Naive thymus-derived CD4-positive, alpha-beta T cell (primary cell): ENCODE measurements around the gene ZNF618. TPM values are rescaled to one million over a fixed set of nuclear protein-coding genes. Genes with fewer than 3 reads are reported as not detected.

Experiments
- ATAC-seq: fragments of 150-1000 bp; cut with Tn5 transposase; 2 replicates; pipeline ENCODE4 v1.10.0; 2021; ENCODE audit warnings: mild to moderate bottlenecking, moderate library complexity
- CTCF ChIA-PET: fragments of 350-600 bp; sonication (Branson Sonifier 250); formaldehyde crosslinking; loops from one replicate; lab custom pipeline; 2021; ENCODE audit warnings: antibody characterized with exemption; lab: Charles Lee
- POLR2A ChIA-PET: fragments of 350-600 bp; sonication (Branson Sonifier 250); formaldehyde crosslinking; loops from one replicate; lab custom pipeline; 2021; ENCODE audit warnings: antibody characterized with exemption, inconsistent platforms; lab: Charles Lee
- DNase-seq, 9 donors: peaks; one replicate each; pipeline versions ENCODE4 v3.0.0 to v3.0.0-alpha.2; 2020 to 2022; ENCODE audit warnings: mixed read lengths in 1 of 9
- H3K27ac ChIP-seq: one replicate; pipeline ENCODE4 v1.7.0; 2013; ENCODE audit warnings: mild to moderate bottlenecking, low read depth, low read length, moderate library complexity
- H3K27me3 ChIP-seq, 2 donors: one replicate each; pipeline ENCODE4 v1.7.0; 2013; ENCODE audit warnings: low read length in 2 of 2, mild to moderate bottlenecking in 2 of 2, moderate library complexity in 2 of 2; ENCODE audit not compliant: control insufficient read depth in 2 of 2, insufficient read depth in 2 of 2
- H3K36me3 ChIP-seq, 3 experiments: 1 replicate in 2 of 3; 2 replicates in 1 of 3; pipeline ENCODE4 v1.7.0; 2013; ENCODE audit warnings: low read length in 3 of 3, mild to moderate bottlenecking in 3 of 3, moderate library complexity in 1 of 3; ENCODE audit not compliant: insufficient read depth in 3 of 3, control insufficient read depth in 2 of 3
- H3K4me1 ChIP-seq, 2 donors: one replicate each; pipeline ENCODE4 v1.7.0; 2013; ENCODE audit warnings: low read length in 2 of 2, mild to moderate bottlenecking in 2 of 2, moderate library complexity in 1 of 2; ENCODE audit not compliant: control insufficient read depth in 2 of 2, insufficient read depth in 2 of 2
- H3K4me3 ChIP-seq: 2 replicates; pipeline ENCODE4 v1.7.0; 2013; ENCODE audit warnings: mild to moderate bottlenecking, low read length
- H3K9me3 ChIP-seq, 3 experiments: 1 replicate in 2 of 3; 2 replicates in 1 of 3; pipeline ENCODE4 v1.7.0; 2013; ENCODE audit warnings: low read length in 3 of 3; ENCODE audit not compliant: control insufficient read depth in 2 of 3
- H3K27ac Mint-ChIP-seq, 9 donors: one replicate each; pipeline ENCODE4 v1.8.0; 2020 to 2022; ENCODE audit warnings: mixed read lengths in 9 of 9, mild to moderate bottlenecking in 8 of 9, moderate library complexity in 5 of 9, inconsistent platforms in 2 of 9
- H3K27me3 Mint-ChIP-seq, 5 donors: one replicate each; pipeline ENCODE4 v1.8.0; 2021 to 2022; ENCODE audit warnings: mixed read lengths in 5 of 5, mild to moderate bottlenecking in 1 of 5
- H3K36me3 Mint-ChIP-seq, 5 donors: one replicate each; pipeline ENCODE4 v1.8.0; 2020 to 2022; ENCODE audit warnings: mixed read lengths in 5 of 5, mild to moderate bottlenecking in 3 of 5, inconsistent platforms in 1 of 5
- H3K4me1 Mint-ChIP-seq, 7 donors: one replicate each; pipeline ENCODE4 v1.8.0; 2020 to 2022; ENCODE audit warnings: mixed read lengths in 7 of 7, mild to moderate bottlenecking in 3 of 7, inconsistent platforms in 1 of 7
- H3K4me3 Mint-ChIP-seq, 10 donors: one replicate each; pipeline ENCODE4 v1.8.0; 2020 to 2022; ENCODE audit warnings: mild to moderate bottlenecking in 10 of 10, mixed read lengths in 10 of 10, moderate library complexity in 6 of 10, inconsistent platforms in 2 of 10
- H3K9me3 Mint-ChIP-seq, 11 donors: one replicate each; pipeline ENCODE4 v1.8.0; 2020 to 2022; ENCODE audit warnings: mixed read lengths in 11 of 11, mild to moderate bottlenecking in 4 of 11, inconsistent platforms in 1 of 11, moderate library complexity in 1 of 11
- intact Hi-C, 2 donors: fragments of 100-400 bp; cut with micrococcal nuclease; formaldehyde crosslinking; loops; one replicate each; pipeline ENCODE4 v1.15.1; 2023
- polyA plus RNA-seq, 2 donors: library from polyadenylated mRNA; unstranded; fragments of 300-500 nt; fragmentation: Illumina TruSeq; gene quantifications; one replicate each; pipeline ENCODE4 v1.2.3, GENCODE V29; 2021
- total RNA-seq, 6 experiments: library from RNA in 5 of 6; stranded (reverse) in 5 of 6; gene quantifications; 1 replicate in 5 of 6; 2 replicates in 1 of 6; pipeline ENCODE4 v1.2.3 and lab custom pipeline; 2021 to 2026

The ZNF618 gene
- total and polyA plus RNA-seq, 7 experiments from 2014 or later, result 0.17 to 3.3 (median 1.1) TPM

GRCh38 chr9:114084282-114085073 lies 208.4 kb downstream of the ZNF618 start:
- H3K4me3 Mint-ChIP-seq, result no peak overlapping the region
- no peaks in the 10 kb centered on the region for H3K9me3 Mint-ChIP-seq
- POLR2A ChIA-PET, result no interaction called here
- H3K36me3 Mint-ChIP-seq, result no peaks in the 10 kb centered on the region
- CTCF ChIA-PET, result interaction anchor here (1.5 kb wide), 1 partner anchor 207 kb away, joined by 10 read pairs; no protein-coding TSS in a partner anchor
- H3K27me3 ChIP-seq, result no peaks in the 10 kb centered on the region
- no peak for DNase-seq
- intact Hi-C loops, result no loop called here
- H3K4me1 ChIP-seq, result no peaks in the 10 kb centered on the region
- ATAC-seq, result no peak
- H3K27me3 Mint-ChIP-seq, result peaks cover 0 to 4% (median 2%) of the 10 kb centered on the region in 5 donors
- H3K9me3 ChIP-seq, result no peaks in the 10 kb centered on the region
- H3K4me1 Mint-ChIP-seq, result peaks cover 0 to 2% (median 0%) of the 10 kb centered on the region in 7 donors
- no peak overlapping the region for H3K4me3 ChIP-seq
- no peaks in the 10 kb centered on the region for H3K36me3 ChIP-seq
- no peak overlapping the region for H3K27ac Mint-ChIP-seq
- H3K27ac ChIP-seq, result no peak overlapping the region

DNA sequence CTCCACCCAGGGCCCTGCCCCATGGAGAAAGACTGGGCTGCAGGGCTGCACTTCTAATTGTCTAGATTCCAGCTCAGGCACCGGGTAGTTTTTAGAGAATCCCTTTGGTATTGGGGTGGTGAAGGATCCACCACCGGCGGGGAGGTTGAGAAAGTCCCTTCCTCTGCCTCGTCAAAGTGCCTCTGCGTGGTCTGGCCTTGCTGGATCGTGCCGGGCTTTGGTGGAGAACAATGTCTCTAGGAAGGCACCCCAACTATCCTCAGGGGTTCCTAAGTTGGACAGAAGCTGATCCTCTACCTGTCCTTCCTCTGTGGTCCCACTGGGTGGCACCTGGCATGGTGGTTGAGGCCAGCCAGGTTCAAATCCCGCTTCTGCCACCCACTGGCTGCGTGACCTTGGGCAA lies 209.3 kb downstream of the ZNF618 start:
- Mint-ChIP-seq H3K36me3 (no peaks in the 10 kb centered on the region), H3K4me1 (peaks cover 0 to 2% (median 0%) of the 10 kb centered on the region in 7 donors), H3K9me3 (peaks cover 0 to under 1% (median 0%) of the 10 kb centered on the region in 11 donors), H3K4me3 (no peak overlapping the region), H3K27ac (no peak overlapping the region), H3K27me3 (peaks cover 0 to 8% (median 4%) of the 10 kb centered on the region in 5 donors)
- no peak for ATAC-seq
- intact Hi-C loops, result no loop called here
- Histone ChIP-seq H3K4me3 (no peak overlapping the region), H3K27me3 (no peaks in the 10 kb centered on the region), H3K4me1 (no peaks in the 10 kb centered on the region), H3K9me3 (no peaks in the 10 kb centered on the region), H3K36me3 (no peaks in the 10 kb centered on the region), H3K27ac (no peak overlapping the region)
- DNase-seq, result no peak
- POLR2A ChIA-PET, result no interaction called here
- CTCF ChIA-PET, result no interaction called here

DNA sequence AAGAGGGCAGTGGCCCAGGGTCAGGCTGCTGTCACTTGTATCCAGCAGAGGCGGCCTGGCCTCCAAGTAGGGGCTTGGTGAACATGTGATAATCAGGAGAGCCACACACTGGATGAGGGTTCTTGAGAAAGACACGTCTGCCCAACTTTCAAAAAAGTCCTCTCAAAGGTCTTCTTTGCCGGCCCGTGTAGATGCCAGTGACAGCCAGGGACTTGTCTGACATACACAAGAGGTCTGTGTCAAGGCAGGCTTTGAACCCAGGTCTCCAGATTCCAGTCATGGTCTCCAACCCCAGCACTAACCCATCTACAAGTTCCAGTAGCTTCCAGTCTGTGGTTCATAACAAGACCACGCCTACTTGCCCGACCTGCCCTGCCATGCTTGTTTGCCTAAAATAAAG lies 209.9 kb downstream of the ZNF618 start:
- ChIA-PET CTCF (no interaction called here), POLR2A (no interaction called here)
- Histone ChIP-seq H3K4me3 (no peak overlapping the region), H3K4me1 (no peaks in the 10 kb centered on the region), H3K36me3 (no peaks in the 10 kb centered on the region), H3K27me3 (no peaks in the 10 kb centered on the region), H3K9me3 (no peaks in the 10 kb centered on the region), H3K27ac (no peak overlapping the region)
- DNase-seq (no peak), ATAC-seq (no peak)
- Mint-ChIP-seq H3K36me3 (no peaks in the 10 kb centered on the region), H3K27me3 (peaks cover 0 to 13% (median 6%) of the 10 kb centered on the region in 5 donors), H3K4me3 (no peak overlapping the region), H3K27ac (no peak overlapping the region), H3K9me3 (peaks cover 0 to 3% (median 0%) of the 10 kb centered on the region in 11 donors), H3K4me1 (peaks cover 0 to 2% (median 0%) of the 10 kb centered on the region in 7 donors)
- intact Hi-C loops, result no loop called here

- Mint-ChIP-seq H3K9me3 (peaks cover 0 to 3% (median 0%) of the 10 kb centered on the region in 11 donors), H3K36me3 (no peaks in the 10 kb centered on the region), H3K27ac (no peak overlapping the region), H3K27me3 (peaks cover 0 to 13% (median 7%) of the 10 kb centered on the region in 5 donors), H3K4me3 (no peak overlapping the region), H3K4me1 (peaks cover 0 to 2% (median 0%) of the 10 kb centered on the region in 7 donors)
- ChIA-PET CTCF (no interaction called here), POLR2A (no interaction called here)
- Histone ChIP-seq H3K4me1 (no peaks in the 10 kb centered on the region), H3K36me3 (no peaks in the 10 kb centered on the region), H3K27me3 (no peaks in the 10 kb centered on the region), H3K27ac (no peak overlapping the region), H3K9me3 (no peaks in the 10 kb centered on the region), H3K4me3 (no peak overlapping the region)
- DNase-seq (no peak), ATAC-seq (no peak)
- intact Hi-C loops, result no loop called here
Measured at GRCh38 chr9:114086607-114087006, 210.5 kb downstream of the ZNF618 start.

- Histone ChIP-seq H3K27ac (no peak overlapping the region), H3K9me3 (no peaks in the 10 kb centered on the region), H3K4me1 (no peaks in the 10 kb centered on the region), H3K27me3 (no peaks in the 10 kb centered on the region), H3K36me3 (no peaks in the 10 kb centered on the region), H3K4me3 (no peak overlapping the region)
- Mint-ChIP-seq H3K9me3 (peaks cover 0 to 3% (median 0%) of the 10 kb centered on the region in 11 donors), H3K4me3 (no peak overlapping the region), H3K36me3 (no peaks in the 10 kb centered on the region), H3K27ac (no peak overlapping the region), H3K4me1 (no peaks in the 10 kb centered on the region), H3K27me3 (peaks cover 0 to 13% (median 7%) of the 10 kb centered on the region in 5 donors)
- POLR2A ChIA-PET, result no interaction called here
- DNase-seq (no peak), ATAC-seq (no peak)
- CTCF ChIA-PET, result interaction anchor here (0.6 kb wide), 1 partner anchor 317 kb away, joined by 3 read pairs; no protein-coding TSS in a partner anchor
- intact Hi-C loops, result no loop called here
Measured at GRCh38 chr9:114087721-114088120, 211.6 kb downstream of the ZNF618 start.

DNA sequence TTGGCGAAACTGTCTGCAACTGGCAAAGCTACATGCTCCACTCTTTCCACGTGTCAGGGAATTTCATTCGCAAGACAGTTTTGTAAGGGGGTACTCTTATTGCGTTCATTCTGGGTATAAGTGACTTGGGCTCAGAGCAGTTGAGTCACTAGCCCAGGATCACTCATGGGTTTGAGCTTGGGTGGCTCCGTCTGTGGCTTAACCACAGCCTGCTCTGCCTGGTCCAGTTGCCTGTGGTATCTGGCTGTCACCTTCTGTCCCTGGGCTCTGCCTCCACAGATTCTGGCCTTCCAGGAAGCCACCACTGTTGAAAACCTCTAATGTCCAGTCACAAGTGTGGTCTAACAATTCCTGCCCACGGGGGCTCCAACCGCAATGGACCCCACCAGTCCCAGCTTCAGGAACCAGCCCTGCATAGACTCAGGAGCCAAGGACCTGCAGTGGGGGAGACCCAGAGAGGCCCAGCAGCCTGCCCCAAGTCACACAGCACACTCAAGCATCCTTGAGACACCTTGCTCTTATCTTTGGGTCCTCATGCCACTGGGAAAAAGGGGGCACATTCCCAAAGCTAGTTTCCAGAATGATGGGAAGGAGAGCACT lies 212.6 kb downstream of the ZNF618 start:
- Histone ChIP-seq H3K9me3 (no peaks in the 10 kb centered on the region), H3K36me3 (no peaks in the 10 kb centered on the region), H3K27ac (no peak overlapping the region), H3K27me3 (no peaks in the 10 kb centered on the region), H3K4me3 (no peak overlapping the region), H3K4me1 (no peaks in the 10 kb centered on the region)
- Mint-ChIP-seq H3K27ac (no peak overlapping the region), H3K27me3 (peaks cover 0 to 18% (median 7%) of the 10 kb centered on the region in 5 donors), H3K9me3 (peaks cover 0 to 3% (median 0%) of the 10 kb centered on the region in 11 donors), H3K4me3 (no peak overlapping the region), H3K36me3 (no peaks in the 10 kb centered on the region), H3K4me1 (no peaks in the 10 kb centered on the region)
- ChIA-PET POLR2A (no interaction called here), CTCF (no interaction called here)
- intact Hi-C loops, result no loop called here
- DNase-seq (no peak), ATAC-seq (no peak)
